Measurements from ENCODE around the gene NDUFA3.

GRCh38 chr19:54127688-54128440 is 25.2 kb downstream of the NDUFA3 start:
- TF ChIP-seq CHD2 (IDR thresholded peaks at IDR 0.05; ENCODE audit: low read length, partially characterized antibody): no peak
- no peak for TF ChIP-seq PBX3 (IDR thresholded peaks at IDR 0.05)
- no peak for TF ChIP-seq CTCF (IDR thresholded peaks at IDR 0.05)
- TF ChIP-seq MAX (IDR thresholded peaks at IDR 0.05): no peak
- TF ChIP-seq EP300 (IDR thresholded peaks at IDR 0.05): no peak
- no peak for TF ChIP-seq BHLHE40 (IDR thresholded peaks at IDR 0.05; ENCODE audit: low read depth, low read length)
- no peak for TF ChIP-seq CBX8 (IDR thresholded peaks at IDR 0.05)
